NB4 (cell line): ENCODE data around the gene STAT5B.

Source experiments
- DNase-seq: peaks from one replicate; pipeline ENCODE4 v3.0.0; 2010; ENCODE audit warnings: low read depth
- H3K4me3 ChIP-seq: one replicate; pipeline ENCODE4 v1.5.1; 2011; ENCODE audit warnings: mild to moderate bottlenecking, low read depth, low read length, moderate library complexity
- CTCF ChIP-seq: IDR thresholded peaks from one replicate; pipeline ENCODE4 v1.5.1; 2012; ENCODE audit warnings: low read depth, low read length
- MAX ChIP-seq: IDR thresholded peaks from 2 replicates; pipeline ENCODE4 v1.6.1; 2011; ENCODE audit warnings: low read depth, low read length
- MYC ChIP-seq: IDR thresholded peaks from 2 replicates; pipeline ENCODE4 v1.6.1; 2011; ENCODE audit warnings: low read depth, low read length
- POLR2A ChIP-seq: IDR thresholded peaks from 2 replicates; pipeline ENCODE4 v1.6.1; 2011; ENCODE audit warnings: mild to moderate bottlenecking; ENCODE audit not compliant: insufficient read length; ENCODE audit errors: extremely low read depth

Gene STAT5B

GRCh38 chr17:42317266-42317845, 41.2 kb upstream of the STAT5B start:
- TF ChIP-seq MYC (no peak), CTCF (no peak), POLR2A (no peak), MAX (no peak)
- DNase-seq: no peak
- no peak overlapping the region for H3K4me3 ChIP-seq

- H3K4me3 ChIP-seq: no peak overlapping the region
- DNase-seq: no peak
- TF ChIP-seq POLR2A (no peak), MAX (no peak), CTCF (no peak), MYC (no peak)
Observed at GRCh38 chr17:42316755-42317154, 40.6 kb upstream of the STAT5B start.

GRCh38 chr17:42315402-42316156, 39.4 kb upstream of the STAT5B start:
- no peak for DNase-seq
- H3K4me3 ChIP-seq: no peak overlapping the region
- no peak for TF ChIP-seq MAX
- no peak for TF ChIP-seq CTCF
- TF ChIP-seq POLR2A: no peak
- TF ChIP-seq MYC: no peak

GRCh38 chr17:42313773-42314566, 37.8 kb upstream of the STAT5B start:
- H3K4me3 ChIP-seq: no peak overlapping the region
- TF ChIP-seq MAX (no peak), MYC (no peak), CTCF (no peak), POLR2A (no peak)
- DNase-seq: peak; percentile 30

- peak overlapping the region; percentile 46 for H3K4me3 ChIP-seq
- no peak for DNase-seq
- TF ChIP-seq CTCF: no peak
- no peak for TF ChIP-seq MYC
- no peak for TF ChIP-seq POLR2A
- no peak for TF ChIP-seq MAX
Observed at GRCh38 chr17:42313389-42313772, 37.2 kb upstream of the STAT5B start.
